Endothelial cell of umbilical vein (primary cell): ENCODE measurements around the gene SSPN. TPM values are rescaled to one million over a fixed set of nuclear protein-coding genes. Genes with fewer than 3 reads are reported as not detected.
A peak's percentile ranks its signal among the peaks of the same experiment; 100 is the strongest.

ENCODE experiments used
- BruUV-seq: library from RNA; stranded (reverse); fragments of 400-500 nt; replicated peaks from 2 replicates; lab custom pipeline; 2021; lab: Mats Ljungman, UMichigan
- CTCF ChIA-PET: fragments of 300-600, 350-600 bp; sonication (Branson Sonifier 250); formaldehyde crosslinking; loops from one replicate; lab custom pipeline; 2021; ENCODE audit warnings: antibody characterized with exemption, inconsistent platforms; lab: Charles Lee
- POLR2A ChIA-PET: fragments of 300-600, 350-600 bp; sonication (Branson Sonifier 250); formaldehyde crosslinking; loops from one replicate; lab custom pipeline; 2021; ENCODE audit warnings: antibody characterized with exemption, inconsistent platforms; lab: Charles Lee
- DNase-seq: peaks from one replicate; pipeline ENCODE4 v3.0.0-alpha.2; 2011; ENCODE audit warnings: low read depth, low spot score
- FAIRE-seq: peaks from 2 replicates; lab custom pipeline; 2011; peaks lifted over from hg19 to GRCh38; lab: Jason Lieb, UNC
- H2AFZ ChIP-seq: 2 replicates; pipeline ENCODE4 v1.6.0; 2012; ENCODE audit warnings: low read depth, low read length, control low read depth, inconsistent platforms
- H3K27ac ChIP-seq: 2 replicates; pipeline ENCODE4 v1.5.1; 2011; ENCODE audit warnings: low read depth, mild to moderate bottlenecking, control low read depth, low read length, moderate library complexity; ENCODE audit not compliant: insufficient read depth
- H3K27me3 ChIP-seq, 2 experiments: 2 replicates each; pipeline versions ENCODE4 v1.6.0 to v1.6.1; 2011; ENCODE audit warnings: low read length in 2 of 2, mixed read lengths in 1 of 2; ENCODE audit not compliant: control insufficient read depth in 2 of 2, insufficient read depth in 2 of 2
- H3K36me3 ChIP-seq, 2 experiments: 2 replicates in 1 of 2; 3 replicates in 1 of 2; pipeline ENCODE4 v1.5.1; 2011; ENCODE audit warnings: low read length in 2 of 2, mild to moderate bottlenecking in 1 of 2, moderate library complexity in 1 of 2; ENCODE audit not compliant: control insufficient read depth in 2 of 2, insufficient read depth in 2 of 2; ENCODE audit errors: extremely low read depth in 1 of 2
- H3K4me1 ChIP-seq: 3 replicates; pipeline ENCODE4 v1.5.1; 2011; ENCODE audit warnings: mild to moderate bottlenecking, low read length; ENCODE audit not compliant: control insufficient read depth, insufficient read depth; ENCODE audit errors: extremely low read depth
- H3K4me2 ChIP-seq: 2 replicates; pipeline ENCODE4 v1.6.1; 2011; ENCODE audit warnings: low read length, control low read depth, mixed read lengths; ENCODE audit not compliant: insufficient read depth
- H3K4me3 ChIP-seq, 3 experiments: fragments of 200-600 bp in 1 of 3; sonication (generic), shearing (Covaris generic) in 1 of 3; replicated peaks in 1 of 3; 2 replicates each; pipeline ENCODE4 v1.5.1; 2011 to 2016; ENCODE audit warnings: control low read depth in 3 of 3, low read length in 3 of 3, mild to moderate bottlenecking in 2 of 3, inconsistent platforms in 1 of 3, low read depth in 1 of 3, moderate library complexity in 1 of 3; ENCODE audit not compliant: insufficient read depth in 1 of 3
- H3K79me2 ChIP-seq: 2 replicates; pipeline ENCODE4 v1.6.0; 2012; ENCODE audit warnings: low read length, inconsistent platforms; ENCODE audit not compliant: control insufficient read depth, insufficient read depth
- H3K9ac ChIP-seq: replicated peaks from 2 replicates; pipeline ENCODE3; 2011; ENCODE audit warnings: low read length, control low read depth; ENCODE audit not compliant: insufficient read depth; ENCODE audit errors: extremely low read depth
- H3K9me1 ChIP-seq: replicated peaks from 3 replicates; pipeline ENCODE4 v1.6.0; 2011; ENCODE audit warnings: mild to moderate bottlenecking, low read length; ENCODE audit not compliant: control insufficient read depth, insufficient read depth; ENCODE audit errors: extremely low read depth
- H3K9me3 ChIP-seq: replicated peaks from 2 replicates; pipeline ENCODE4 v1.5.1; 2012; ENCODE audit warnings: low read length, inconsistent platforms; ENCODE audit not compliant: control insufficient read depth, insufficient read depth
- H4K20me1 ChIP-seq: replicated peaks from 2 replicates; pipeline ENCODE3; 2011; ENCODE audit warnings: mild to moderate bottlenecking, low read length; ENCODE audit not compliant: control insufficient read depth, insufficient read depth; ENCODE audit errors: extremely low read depth
- EZH2 ChIP-seq: IDR thresholded peaks from 2 replicates; pipeline ENCODE4 v1.6.1; 2012; ENCODE audit warnings: borderline replicate concordance, low read depth, mild to moderate bottlenecking, moderate library complexity, low read length, inconsistent platforms; ENCODE audit not compliant: severe bottlenecking
- FOS ChIP-seq: IDR thresholded peaks from 2 replicates; pipeline ENCODE4 v1.6.1; 2011; ENCODE audit warnings: mild to moderate bottlenecking, low read length, moderate library complexity, borderline replicate concordance; ENCODE audit not compliant: insufficient read depth
- GATA2 ChIP-seq: IDR thresholded peaks from 2 replicates; pipeline ENCODE4 v1.7.0; 2011; ENCODE audit warnings: low read depth, mild to moderate bottlenecking, moderate library complexity, mixed read lengths, low read length; ENCODE audit not compliant: insufficient read length, insufficient read depth
- JUN ChIP-seq: IDR thresholded peaks from 2 replicates; pipeline ENCODE4 v1.6.1; 2011; ENCODE audit warnings: borderline replicate concordance, low read depth; ENCODE audit not compliant: insufficient read length, insufficient read depth
- MAX ChIP-seq: IDR thresholded peaks from 2 replicates; pipeline ENCODE4 v1.6.1; 2011; ENCODE audit not compliant: insufficient read depth, insufficient read length
- POLR2AphosphoS5 ChIP-seq: IDR thresholded peaks from 2 replicates; pipeline ENCODE4 v1.6.1; 2012; ENCODE audit warnings: low read depth, mild to moderate bottlenecking, control low read depth, low read length, moderate library complexity; ENCODE audit not compliant: insufficient read depth
- dilution Hi-C: fragments of 300-500 bp; cut with MboI; formaldehyde crosslinking; loops from one replicate; pipeline ENCODE4 v1.15.0; 2019; ENCODE audit warnings: low sequenced_read_pairs; ENCODE audit not compliant: extremely low pct_ligation_motif_present
- intact Hi-C: fragments of 100-400 bp; cut with micrococcal nuclease; formaldehyde crosslinking; loops from one replicate; pipeline ENCODE4 v1.10.0; 2022
- polyA plus RNA-seq, 4 experiments: library from polyadenylated mRNA; depleted of rRNA in 3 of 4; stranded (reverse) in 3 of 4; unstranded in 1 of 4; fragments of >200 nt; gene quantifications; 2 replicates each; pipeline versions ENCODE4 v1.2.1 to v1.2.3, GENCODE V29; 2011 to 2012; ENCODE audit warnings: missing spikeins in 1 of 4
- total RNA-seq: library from RNA; stranded (reverse); gene quantifications from 2 replicates; pipeline ENCODE4 v1.2.3, GENCODE V29; 2021

Gene SSPN
- total and polyA plus RNA-seq, 2 donors (not counting 3 experiments of a cell fraction or from before 2014, with no cell fraction given), result 1.3 to 2.1 TPM

- intact Hi-C loops (loop anchor here (10.0 kb wide), 1 partner anchor 418 kb away; no protein-coding TSS in a partner anchor), dilution Hi-C loops (no loop called here)
- Histone ChIP-seq H2AFZ (no peak overlapping the region), H3K9me1 (no peaks in the 10 kb centered on the region), H3K27ac (no peak overlapping the region), H3K4me2 (no peak overlapping the region), H3K4me1 (peaks cover 31% of the 10 kb centered on the region), H4K20me1 (no peaks in the 10 kb centered on the region), H3K79me2 (no peaks in the 10 kb centered on the region), H3K9me3 (no peaks in the 10 kb centered on the region), H3K4me3 (no peak overlapping the region), H3K27me3 (no peaks in the 10 kb centered on the region), H3K36me3 (no peaks in the 10 kb centered on the region), H3K9ac (no peak overlapping the region)
- TF ChIP-seq FOS (peak; percentile 18), GATA2 (peak; percentile 73), JUN (no peak), EZH2 (no peak), POLR2AphosphoS5 (no peak), MAX (no peak)
- no TSS peak for BruUV-seq
- peak; percentile 40 for FAIRE-seq
- ChIA-PET POLR2A (no interaction called here), CTCF (no interaction called here)
- DNase-seq, result no peak
These were observed 81.3 kb downstream of the SSPN start for GRCh38 chr12:26276709-26277108.
